Ovary (tissue), 3 donors: ENCODE data around the gene RBKS.

Experiments
- EP300 ChIP-seq: sonication (generic); formaldehyde crosslinking; IDR thresholded peaks from one replicate; pipeline ENCODE4 v1.6.1; 2017; ENCODE audit warnings: antibody characterized with exemption
- POLR2A ChIP-seq: fragments of 450-650 bp; IDR thresholded peaks from one replicate; pipeline ENCODE4 v1.6.1; 2017; ENCODE audit warnings: antibody characterized with exemption, mild to moderate bottlenecking, moderate library complexity
- TF ChIP-seq, protein P1 (sequence below), 3 donors: fragments of 450-650 bp in 2 of 3; fragments of 200-600 bp in 1 of 3; IDR thresholded peaks; one replicate each; pipeline versions ENCODE4 v1.5.1 to v1.8.0; 2016 to 2022; ENCODE audit warnings: antibody characterized with exemption in 3 of 3, mild to moderate bottlenecking in 1 of 3
- donor health status: DM: no; HTN: no; CAD: no.

DNA sequence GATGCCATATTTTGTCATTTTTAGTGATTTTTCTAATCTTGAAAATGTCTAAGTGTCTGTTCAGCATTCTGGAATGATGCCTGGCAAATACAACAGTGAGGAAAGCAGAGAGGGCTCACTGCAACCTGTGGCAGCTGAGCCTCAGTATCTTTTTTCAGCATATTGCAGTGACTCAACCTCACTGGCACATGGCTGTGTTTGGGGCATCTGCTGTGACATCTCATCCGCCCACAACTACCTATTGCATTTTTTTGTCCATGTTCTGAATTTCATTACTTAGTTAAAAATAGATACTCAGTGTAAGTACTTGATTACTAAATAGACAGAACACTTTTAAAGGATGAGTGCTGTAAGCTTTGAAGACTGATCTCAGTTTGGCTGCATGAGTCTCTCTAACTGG lies 11.0 kb upstream of the RBKS start:
- TF ChIP-seq POLR2A (no peak), EP300 (no peak)
- TF ChIP-seq, protein P1, sequence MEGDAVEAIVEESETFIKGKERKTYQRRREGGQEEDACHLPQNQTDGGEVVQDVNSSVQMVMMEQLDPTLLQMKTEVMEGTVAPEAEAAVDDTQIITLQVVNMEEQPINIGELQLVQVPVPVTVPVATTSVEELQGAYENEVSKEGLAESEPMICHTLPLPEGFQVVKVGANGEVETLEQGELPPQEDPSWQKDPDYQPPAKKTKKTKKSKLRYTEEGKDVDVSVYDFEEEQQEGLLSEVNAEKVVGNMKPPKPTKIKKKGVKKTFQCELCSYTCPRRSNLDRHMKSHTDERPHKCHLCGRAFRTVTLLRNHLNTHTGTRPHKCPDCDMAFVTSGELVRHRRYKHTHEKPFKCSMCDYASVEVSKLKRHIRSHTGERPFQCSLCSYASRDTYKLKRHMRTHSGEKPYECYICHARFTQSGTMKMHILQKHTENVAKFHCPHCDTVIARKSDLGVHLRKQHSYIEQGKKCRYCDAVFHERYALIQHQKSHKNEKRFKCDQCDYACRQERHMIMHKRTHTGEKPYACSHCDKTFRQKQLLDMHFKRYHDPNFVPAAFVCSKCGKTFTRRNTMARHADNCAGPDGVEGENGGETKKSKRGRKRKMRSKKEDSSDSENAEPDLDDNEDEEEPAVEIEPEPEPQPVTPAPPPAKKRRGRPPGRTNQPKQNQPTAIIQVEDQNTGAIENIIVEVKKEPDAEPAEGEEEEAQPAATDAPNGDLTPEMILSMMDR (IDR thresholded peaks at IDR 0.05), result no peak
